Measurements from ENCODE around the gene CPT1A.

DNA sequence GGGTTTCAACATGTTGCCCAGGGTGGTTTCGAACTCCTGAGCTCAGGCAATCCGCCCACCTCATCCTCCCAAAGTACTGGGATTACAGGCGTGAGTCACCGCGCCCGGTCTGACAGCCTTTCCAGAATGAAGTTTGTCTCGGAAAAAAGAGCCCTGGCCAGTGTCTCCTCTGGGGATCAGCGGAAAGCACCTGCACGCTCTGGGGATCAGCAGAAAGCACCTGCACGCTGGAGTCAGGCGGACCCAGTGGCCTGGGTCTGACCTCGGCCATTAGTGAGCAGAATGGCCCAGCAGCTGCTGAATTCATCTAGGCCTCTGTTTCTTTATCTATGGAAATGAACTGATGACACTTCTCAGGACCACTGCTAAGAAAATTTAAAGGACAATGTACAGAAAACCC is 79.9 kb downstream of the CPT1A start:
- TF ChIP-seq CTCF (IDR thresholded peaks at IDR 0.05) = no peak
- TF ChIP-seq POLR2AphosphoS5 (IDR thresholded peaks at IDR 0.05) = no peak
- TF ChIP-seq POLR2A (IDR thresholded peaks at IDR 0.05) = no peak
